Measurements from ENCODE around the gene SNX14.
"Not testable (repeated sequence)": the region's sequence is repeated elsewhere in the genome, so short reads cannot be mapped to it uniquely, and the experiment has no call there.

Gene SNX14

DNA sequence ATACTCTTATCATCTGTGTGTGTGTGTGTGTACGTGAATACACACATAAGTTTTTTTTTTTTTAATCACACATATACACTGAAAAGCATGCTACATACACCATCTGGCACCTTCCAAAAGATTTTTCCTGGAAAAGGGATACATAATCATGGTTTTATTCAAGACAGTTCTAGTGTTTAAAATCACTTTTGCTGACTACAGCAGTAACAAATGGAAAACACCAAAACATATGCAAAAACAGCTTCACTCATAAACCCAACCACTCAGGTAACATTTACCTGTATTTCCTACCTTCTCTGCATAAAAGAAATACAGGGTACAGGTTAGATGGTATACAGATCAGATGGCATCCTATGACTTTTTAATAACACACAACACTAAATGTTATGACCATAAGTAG lies 2.5 kb downstream of the SNX14 start:
- in situ Hi-C loops (cut with HindIII; ENCODE audit: low sequenced_read_pairs): loop anchor here (5.0 kb wide), 1 partner anchor 86 kb away; no protein-coding TSS in a partner anchor

DNA sequence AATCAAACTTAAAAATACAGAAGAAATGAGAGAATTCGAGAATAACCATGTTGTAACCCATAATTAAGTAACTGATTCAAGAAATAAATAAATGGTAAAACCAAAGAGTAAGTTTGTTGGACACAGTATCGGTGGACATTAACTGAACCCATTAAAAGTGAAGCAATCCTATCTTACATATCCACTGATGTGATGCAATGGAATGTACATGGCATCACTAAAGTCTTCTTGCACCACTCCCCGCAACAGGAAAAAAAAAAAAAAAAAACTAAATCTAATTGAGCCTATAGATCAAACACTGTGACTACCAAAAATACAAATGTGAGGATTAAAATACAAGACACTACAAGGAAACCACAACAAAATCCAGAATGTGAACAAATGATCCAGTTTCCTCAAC lies 7.9 kb downstream of the SNX14 start:
- in situ Hi-C loops (cut with HindIII; ENCODE audit: low sequenced_read_pairs): no loop called here

DNA sequence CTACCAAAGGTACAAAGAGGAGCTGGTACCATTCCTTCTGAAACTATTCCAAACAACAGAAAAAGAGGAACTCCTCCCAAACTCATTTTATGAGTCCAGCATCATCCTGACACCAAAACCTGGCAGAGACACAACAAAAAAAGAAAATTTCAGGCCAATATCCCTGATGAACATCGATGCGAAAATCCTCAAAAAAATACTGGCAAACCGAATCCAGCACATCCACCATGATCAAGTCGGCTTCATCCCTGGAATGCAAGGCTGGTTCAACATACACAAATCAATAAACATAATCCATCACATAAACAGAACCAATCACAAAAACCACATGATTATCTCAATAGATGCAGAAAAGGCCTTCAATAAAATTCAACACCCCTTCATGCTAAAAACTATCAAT lies 10.8 kb downstream of the SNX14 start:
- in situ Hi-C loops (cut with HindIII; ENCODE audit: low sequenced_read_pairs): not testable (repeated sequence)

DNA sequence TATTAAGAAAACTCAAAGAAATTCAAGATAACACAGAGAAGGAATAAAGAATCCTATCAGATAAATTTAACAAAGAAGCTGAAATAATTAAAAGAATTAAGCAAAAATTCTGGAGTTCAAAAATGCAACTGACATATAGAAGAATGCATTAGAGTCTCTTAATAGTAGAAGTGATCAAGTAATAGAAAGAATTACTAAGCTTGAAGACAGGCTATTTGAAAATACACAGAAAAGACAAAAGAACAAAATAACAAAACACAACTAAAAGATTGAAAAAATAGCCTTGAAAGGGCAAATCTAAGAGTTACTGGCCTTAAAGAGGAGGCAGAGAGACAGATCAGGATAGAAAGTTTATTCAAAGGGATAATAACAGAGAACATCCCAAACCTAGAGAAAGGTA lies 12.1 kb downstream of the SNX14 start:
- in situ Hi-C loops (cut with HindIII; ENCODE audit: low sequenced_read_pairs): no loop called here

- in situ Hi-C loops (cut with HindIII; ENCODE audit: low sequenced_read_pairs): no loop called here
These were observed 12.8 kb downstream of the SNX14 start for GRCh38 chr6:85580878-85581267.

DNA sequence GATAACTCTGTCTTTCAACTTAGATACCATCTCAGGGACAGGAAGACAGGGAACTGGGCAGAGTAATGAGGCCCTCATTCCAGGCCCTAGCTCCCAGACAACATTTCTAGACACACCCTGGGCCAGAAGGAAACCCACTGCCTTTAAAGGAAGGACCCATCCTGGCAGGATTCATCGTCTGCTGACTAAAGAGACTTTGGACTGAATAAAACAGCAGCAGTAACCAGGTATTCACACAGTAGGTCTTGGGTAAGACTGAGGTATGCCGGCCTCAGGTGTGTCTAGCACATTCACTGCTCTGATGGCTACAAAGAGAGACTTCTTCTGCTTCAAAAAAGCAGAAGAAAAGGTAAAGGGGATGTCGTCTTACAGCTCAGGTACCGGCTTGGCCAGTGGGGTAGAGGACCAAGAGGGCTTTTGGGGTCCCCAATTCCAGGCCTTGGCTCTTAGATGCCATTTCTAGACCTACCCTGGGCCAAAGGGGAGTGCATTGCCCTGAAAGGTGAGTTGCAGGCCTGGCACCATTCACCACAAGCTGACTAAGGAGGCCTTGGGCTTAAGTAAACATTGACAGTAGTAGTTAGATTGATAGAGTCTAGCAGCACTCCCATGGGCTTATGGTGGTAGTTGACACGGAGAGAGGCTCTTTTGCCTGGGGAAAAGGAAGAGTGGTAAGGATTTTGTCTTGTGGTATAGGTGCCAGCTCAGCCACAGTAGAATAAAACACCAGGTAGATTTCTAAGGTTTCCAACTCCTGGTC lies 13.4 kb downstream of the SNX14 start:
- in situ Hi-C loops (cut with HindIII; ENCODE audit: low sequenced_read_pairs): no loop called here

DNA sequence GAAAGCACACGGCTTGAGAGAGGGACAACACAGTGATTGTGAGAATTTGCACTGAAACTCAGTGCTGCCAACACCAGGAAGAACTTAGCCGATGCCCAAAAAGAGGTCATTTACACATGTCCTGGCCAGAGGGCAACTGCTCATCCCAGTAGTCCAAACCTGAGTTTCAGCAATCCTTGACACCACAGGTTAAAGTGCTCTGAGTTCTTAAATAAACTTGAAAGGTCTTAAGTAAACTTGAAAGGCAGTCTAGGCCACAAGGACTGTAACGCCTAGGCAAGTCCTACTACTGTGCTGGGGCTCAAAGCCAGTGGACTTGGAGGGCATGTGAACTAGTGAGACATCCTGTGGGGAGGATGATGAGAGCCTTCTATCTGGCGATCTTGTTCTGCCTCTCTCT lies 14.1 kb downstream of the SNX14 start:
- in situ Hi-C loops (cut with HindIII; ENCODE audit: low sequenced_read_pairs): no loop called here

DNA sequence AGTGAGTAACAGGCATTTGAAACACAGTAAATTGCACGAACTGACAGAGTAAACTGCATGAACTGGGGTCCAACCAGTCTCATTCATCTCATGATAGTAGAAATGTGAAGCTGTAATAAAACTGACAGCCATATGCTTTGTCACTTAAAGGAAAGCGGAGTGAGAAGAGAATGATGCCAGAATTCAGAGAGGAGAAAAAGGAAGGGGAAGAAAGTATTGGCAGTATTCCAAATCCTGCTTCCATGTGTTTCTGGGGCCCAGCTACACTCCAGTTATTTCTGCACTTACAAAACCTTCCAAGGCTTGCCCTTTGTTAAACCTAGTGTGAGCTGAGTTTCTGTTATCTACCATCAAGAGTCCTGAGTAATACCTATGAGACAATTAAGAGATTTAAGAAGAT lies 17.2 kb downstream of the SNX14 start:
- in situ Hi-C loops (cut with HindIII; ENCODE audit: low sequenced_read_pairs): no loop called here

- in situ Hi-C loops (cut with HindIII; ENCODE audit: low sequenced_read_pairs): no loop called here
These were observed 18.6 kb downstream of the SNX14 start for GRCh38 chr6:85574932-85575598.

DNA sequence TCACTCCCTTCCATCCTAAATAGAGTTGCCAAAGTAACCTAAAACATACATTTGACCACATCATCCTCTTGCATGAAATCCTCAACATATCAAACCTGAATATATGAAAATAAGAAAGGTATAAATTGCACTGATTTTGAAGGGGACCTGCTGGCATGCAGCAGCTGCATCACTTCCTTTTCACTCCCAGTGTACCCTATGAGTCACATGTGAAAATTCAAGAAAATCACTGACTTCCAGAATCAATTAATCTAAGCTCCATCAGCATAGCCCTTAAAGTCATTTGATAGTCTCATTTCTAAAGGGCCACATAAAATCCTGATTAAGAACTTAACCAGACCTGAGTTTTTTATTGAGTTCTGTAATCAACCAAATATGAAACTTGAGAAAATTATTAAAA lies 24.3 kb downstream of the SNX14 start:
- in situ Hi-C loops (cut with HindIII; ENCODE audit: low sequenced_read_pairs): no loop called here

DNA sequence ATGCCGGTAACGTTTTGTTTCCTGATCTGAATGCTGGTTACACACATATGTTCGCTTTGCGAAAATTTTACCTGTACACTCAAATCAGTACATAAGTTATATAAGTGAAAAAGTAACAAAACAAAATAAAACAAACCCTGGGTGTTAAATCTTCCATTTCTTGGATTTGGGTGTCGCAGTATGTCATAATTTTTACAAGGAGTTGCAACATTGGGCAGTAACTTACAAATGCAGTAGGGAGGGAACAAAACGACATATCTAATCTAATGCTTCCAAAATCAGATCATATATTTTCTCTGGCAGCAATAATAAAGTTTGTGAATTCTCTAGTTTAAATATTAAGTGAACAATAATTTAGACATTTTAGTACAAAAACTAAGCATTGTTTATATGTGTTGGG lies 25.2 kb downstream of the SNX14 start:
- in situ Hi-C loops (cut with HindIII; ENCODE audit: low sequenced_read_pairs): no loop called here

DNA sequence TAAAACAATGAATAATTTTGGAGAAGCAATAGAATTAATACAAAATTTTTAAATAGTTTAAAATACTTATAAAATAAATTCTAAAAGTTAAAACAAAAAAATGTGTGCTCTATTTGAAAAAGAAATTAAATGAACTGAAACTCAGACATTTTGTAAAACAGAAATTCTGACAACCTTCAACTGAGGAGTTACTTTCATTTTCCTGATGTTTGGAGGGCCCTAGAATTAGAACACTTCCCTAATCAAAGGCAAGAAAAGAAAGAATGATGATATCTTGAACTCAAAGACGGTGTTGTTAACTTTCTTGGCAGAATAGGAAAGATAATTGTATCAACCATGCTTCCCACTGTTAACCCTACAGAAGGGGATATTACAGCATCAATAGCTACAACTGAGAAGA lies 27.9 kb downstream of the SNX14 start:
- in situ Hi-C loops (cut with HindIII; ENCODE audit: low sequenced_read_pairs): no loop called here

DNA sequence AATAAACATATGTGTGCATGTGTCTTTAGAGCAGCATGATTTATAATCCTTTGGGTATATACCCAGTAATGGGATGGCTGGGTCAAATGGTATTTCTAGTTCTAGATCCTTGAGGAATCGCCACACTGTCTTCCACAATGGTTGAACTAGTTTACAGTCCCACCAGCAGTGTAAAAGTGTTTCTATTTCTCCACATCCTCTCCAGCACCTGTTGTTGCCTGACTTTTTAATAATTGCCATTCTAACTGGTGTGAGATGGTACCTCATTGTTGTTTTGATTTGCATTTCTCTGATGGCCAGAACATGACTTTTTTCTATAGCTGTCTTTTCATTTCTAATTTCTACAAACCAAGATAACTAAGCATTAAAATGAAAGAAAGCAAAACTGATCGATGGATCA lies 29.4 kb downstream of the SNX14 start:
- in situ Hi-C loops (cut with HindIII; ENCODE audit: low sequenced_read_pairs): not testable (repeated sequence)

DNA sequence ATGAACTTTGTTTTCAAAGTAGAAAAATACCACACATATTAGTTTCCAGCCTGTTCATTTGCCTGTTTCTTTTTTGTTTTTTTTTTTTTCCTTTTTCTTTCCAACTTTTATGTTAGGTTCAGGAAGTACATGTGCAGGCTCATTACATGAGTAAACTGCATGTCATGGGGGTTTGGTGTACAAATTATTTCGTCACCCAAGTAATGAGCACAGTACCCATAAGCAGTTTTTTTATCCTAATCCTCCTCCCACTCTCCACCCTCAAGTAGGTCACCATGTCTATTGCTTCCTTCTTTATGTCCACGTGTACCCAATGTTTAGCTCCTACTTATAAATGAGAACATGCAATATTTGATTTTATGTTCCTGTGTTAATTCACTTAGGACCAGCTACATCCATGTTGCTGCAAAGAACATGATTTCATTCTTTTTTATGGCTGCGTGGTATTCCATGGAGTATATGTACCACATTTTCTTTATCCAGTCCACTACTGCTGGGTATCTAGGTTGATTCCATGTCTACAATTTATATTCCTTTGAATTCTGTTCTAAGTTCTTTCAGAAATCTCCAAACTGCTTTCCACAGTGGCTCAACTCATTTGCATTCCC lies 31.8 kb downstream of the SNX14 start:
- in situ Hi-C loops (cut with HindIII; ENCODE audit: low sequenced_read_pairs): no loop called here

- in situ Hi-C loops (cut with HindIII; ENCODE audit: low sequenced_read_pairs): no loop called here
These were observed 36.5 kb downstream of the SNX14 start for GRCh38 chr6:85556992-85557668.

DNA sequence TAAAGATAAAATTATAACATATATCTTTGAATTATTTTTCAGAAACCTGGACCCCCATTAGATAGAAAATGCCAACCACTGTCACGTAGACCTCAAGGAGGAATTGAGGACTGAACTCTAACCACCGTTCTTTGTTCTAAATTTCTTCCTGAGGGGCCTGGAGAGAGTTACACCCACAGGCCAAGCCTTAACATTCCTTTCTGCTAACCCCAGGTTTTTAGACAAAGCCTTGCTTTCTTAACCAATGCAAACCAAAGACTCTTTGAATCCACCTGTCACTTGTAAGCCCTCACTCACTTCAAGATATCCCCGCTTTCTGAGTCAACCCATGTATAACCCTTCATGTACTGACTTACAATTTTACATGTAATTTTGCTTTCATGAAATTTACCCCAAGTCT lies 41.0 kb downstream of the SNX14 start:
- in situ Hi-C loops (cut with HindIII; ENCODE audit: low sequenced_read_pairs): no loop called here

- in situ Hi-C loops (cut with HindIII; ENCODE audit: low sequenced_read_pairs): no loop called here
These were observed 42.4 kb downstream of the SNX14 start for GRCh38 chr6:85551264-85551663.

GRCh38 chr6:85547719-85548118 lies 45.9 kb downstream of the SNX14 start:
- in situ Hi-C loops (cut with HindIII; ENCODE audit: low sequenced_read_pairs): no loop called here

DNA sequence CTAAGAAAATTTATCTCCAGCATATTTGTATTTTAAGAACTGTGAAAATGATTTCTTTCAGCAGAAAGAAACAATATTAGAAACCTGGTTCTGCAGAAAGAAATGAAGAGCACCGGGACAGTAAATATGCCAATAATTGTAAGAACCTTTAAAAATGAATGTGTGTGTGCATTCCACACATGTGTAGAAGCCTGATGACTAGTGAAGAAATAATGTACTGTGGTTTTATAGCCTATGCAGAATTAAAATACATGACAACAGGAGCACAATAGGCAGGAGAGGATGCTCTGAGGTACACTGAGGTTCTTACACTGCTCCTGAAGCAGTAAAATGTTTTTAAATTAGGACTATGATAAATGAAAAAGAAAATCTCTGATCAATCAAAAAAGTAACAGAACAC lies 48.9 kb downstream of the SNX14 start:
- in situ Hi-C loops (cut with HindIII; ENCODE audit: low sequenced_read_pairs): no loop called here

DNA sequence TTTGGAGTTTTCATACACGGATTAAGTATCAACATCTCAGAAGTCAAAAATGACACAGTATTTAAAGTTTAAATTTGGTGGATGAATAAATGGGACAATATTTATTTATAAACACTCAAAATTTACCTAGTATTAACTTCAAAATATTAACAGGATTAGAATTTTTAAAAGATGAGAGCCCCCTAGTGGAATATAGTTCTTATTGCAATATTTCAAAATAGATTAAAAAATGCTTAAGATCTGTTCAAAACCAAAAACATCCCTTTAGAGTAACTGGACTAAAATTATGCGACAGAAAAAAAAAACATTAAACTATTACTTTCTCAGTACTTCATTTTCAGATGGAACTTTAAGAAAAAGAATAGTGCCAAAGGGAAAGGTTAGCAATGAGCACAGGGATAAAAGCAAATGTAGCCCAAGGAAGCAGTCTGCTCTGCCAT lies 56.6 kb downstream of the SNX14 start:
- in situ Hi-C loops (cut with HindIII; ENCODE audit: low sequenced_read_pairs): no loop called here

GRCh38 chr6:85524281-85524680 lies 69.4 kb downstream of the SNX14 start:
- in situ Hi-C loops (cut with HindIII; ENCODE audit: low sequenced_read_pairs): not testable (repeated sequence)

DNA sequence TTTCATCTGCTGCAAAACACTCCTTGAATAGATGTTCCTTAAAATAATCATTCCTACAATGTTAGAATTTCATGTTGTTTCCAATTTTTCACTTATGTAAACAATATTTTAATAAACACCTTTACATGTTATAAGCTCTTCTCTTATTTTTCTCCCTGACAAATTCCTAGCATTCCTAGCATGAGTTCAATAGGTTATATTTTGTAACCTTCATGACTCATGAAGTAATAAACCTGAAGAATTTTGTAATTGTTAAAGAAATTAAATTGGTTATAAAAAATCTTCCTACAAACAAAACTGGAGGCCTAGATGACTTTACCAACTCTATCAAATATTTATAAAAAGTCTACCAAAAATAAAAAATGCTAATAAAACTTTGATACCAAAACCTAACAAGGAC lies 77.5 kb downstream of the SNX14 start:
- in situ Hi-C loops (cut with HindIII; ENCODE audit: low sequenced_read_pairs): no loop called here

Data from endothelial cell of hepatic sinusoid (primary cell).